Progenitor cell of endocrine pancreas (in vitro differentiated cells): ENCODE measurements around the gene RGP1. TPM values are rescaled to one million over a fixed set of nuclear protein-coding genes. Genes with fewer than 3 reads are reported as not detected.

Experiments used
- DNase-seq: peaks from one replicate; pipeline ENCODE4 v3.0.0; 2021; ENCODE audit warnings: low spot score; ENCODE audit not compliant: unreplicated experiment
- H3K27ac Mint-ChIP-seq: 2 replicates; pipeline ENCODE4 v1.8.0; 2021; ENCODE audit warnings: mild to moderate bottlenecking, moderate library complexity, mixed read lengths
- H3K27me3 Mint-ChIP-seq: 2 replicates; pipeline ENCODE4 v1.8.0; 2021; ENCODE audit warnings: mixed read lengths
- H3K36me3 Mint-ChIP-seq: 2 replicates; pipeline ENCODE4 v1.8.0; 2022; ENCODE audit warnings: mixed read lengths; ENCODE audit not compliant: insufficient read depth
- H3K4me1 Mint-ChIP-seq: 2 replicates; pipeline ENCODE4 v1.8.0; 2021; ENCODE audit warnings: low read depth, mixed read lengths
- H3K4me3 Mint-ChIP-seq: 2 replicates; pipeline ENCODE4 v1.8.0; 2021; ENCODE audit warnings: low read depth, mild to moderate bottlenecking, moderate library complexity, mixed read lengths
- H3K9me3 Mint-ChIP-seq: 2 replicates; pipeline ENCODE4 v1.8.0; 2021; ENCODE audit warnings: low read depth, mixed read lengths
- CTCF ChIP-seq: fragments of 200-600 bp; sonication (generic); IDR thresholded peaks from one replicate; pipeline ENCODE4 v1.5.0; 2021; ENCODE audit warnings: antibody characterized with exemption, mild to moderate bottlenecking; ENCODE audit not compliant: unreplicated experiment
- total RNA-seq: library from RNA; stranded (reverse); gene quantifications from 2 replicates; pipeline ENCODE4 v1.2.1, GENCODE V29; 2021

RGP1 gene
- total RNA-seq, 1 donor from 2014 or later = 40.0 TPM

GRCh38 chr9:35753466-35753865 lies 4.4 kb downstream of the RGP1 start:
- Mint-ChIP-seq H3K27me3 (no peaks in the 10 kb centered on the region), H3K4me1 (peaks cover 17% of the 10 kb centered on the region), H3K36me3 (peaks cover 15% of the 10 kb centered on the region), H3K4me3 (no peak overlapping the region), H3K27ac (no peak overlapping the region), H3K9me3 (no peaks in the 10 kb centered on the region)
- DNase-seq = no peak
- no peak for TF ChIP-seq CTCF

DNA sequence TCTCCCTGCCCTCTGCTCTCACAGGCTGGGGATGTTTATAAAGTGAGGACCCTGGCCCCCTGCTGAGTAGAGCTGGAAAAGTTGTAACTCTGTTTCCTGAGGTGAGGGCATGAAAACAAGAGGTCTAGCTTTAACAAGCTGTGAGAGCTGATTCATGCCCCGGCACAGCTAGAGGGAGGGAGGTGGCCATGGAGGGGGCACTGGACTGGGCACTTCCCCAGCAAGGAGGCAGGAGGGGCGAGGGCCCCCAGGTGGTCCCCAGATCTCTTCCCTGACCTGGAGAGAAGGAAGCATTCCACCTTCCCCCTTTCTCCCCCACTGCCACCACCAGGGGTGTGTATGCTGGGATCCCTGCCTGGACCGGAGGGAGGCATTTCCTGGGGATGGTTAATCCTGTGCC lies 5.2 kb downstream of the RGP1 start, which contains the start of gene MSMP:
Gene MSMP (minus strand): TSS at position 13 of the 400 bp plus-strand sequence. CDS start 147 bp downstream, outside the sequence.
- Mint-ChIP-seq H3K27me3 (no peaks in the 10 kb centered on the region), H3K9me3 (no peaks in the 10 kb centered on the region), H3K4me3 (no peak within 1 kb of the TSS), H3K36me3 (peaks cover 15% of the 10 kb centered on the region), H3K4me1 (peaks cover 22% of the 10 kb centered on the region), H3K27ac (no peak within 1 kb of the TSS)
- DNase-seq = no peak
- TF ChIP-seq CTCF = no peak

- H3K27ac Mint-ChIP-seq = no peak overlapping the region
- no peak overlapping the region for H3K4me3 Mint-ChIP-seq
- no peak for DNase-seq
- TF ChIP-seq CTCF = no peak
- no peaks in the 10 kb centered on the region for H3K9me3 Mint-ChIP-seq
- H3K36me3 Mint-ChIP-seq = peaks cover 16% of the 10 kb centered on the region
- peaks cover 23% of the 10 kb centered on the region for H3K4me1 Mint-ChIP-seq
- no peaks in the 10 kb centered on the region for H3K27me3 Mint-ChIP-seq
Observed at GRCh38 chr9:35755071-35755470, 6.0 kb downstream of the RGP1 start.

- Mint-ChIP-seq H3K4me1 (peaks cover 30% of the 10 kb centered on the region), H3K4me3 (peak overlapping the region; percentile 97), H3K36me3 (peaks cover 13% of the 10 kb centered on the region), H3K27me3 (no peaks in the 10 kb centered on the region), H3K9me3 (no peaks in the 10 kb centered on the region), H3K27ac (peak overlapping the region; percentile 97)
- peak; percentile 75 for DNase-seq
- TF ChIP-seq CTCF = peak; percentile 64
Observed at GRCh38 chr9:35756275-35757225, 7.5 kb downstream of the RGP1 start.

DNA sequence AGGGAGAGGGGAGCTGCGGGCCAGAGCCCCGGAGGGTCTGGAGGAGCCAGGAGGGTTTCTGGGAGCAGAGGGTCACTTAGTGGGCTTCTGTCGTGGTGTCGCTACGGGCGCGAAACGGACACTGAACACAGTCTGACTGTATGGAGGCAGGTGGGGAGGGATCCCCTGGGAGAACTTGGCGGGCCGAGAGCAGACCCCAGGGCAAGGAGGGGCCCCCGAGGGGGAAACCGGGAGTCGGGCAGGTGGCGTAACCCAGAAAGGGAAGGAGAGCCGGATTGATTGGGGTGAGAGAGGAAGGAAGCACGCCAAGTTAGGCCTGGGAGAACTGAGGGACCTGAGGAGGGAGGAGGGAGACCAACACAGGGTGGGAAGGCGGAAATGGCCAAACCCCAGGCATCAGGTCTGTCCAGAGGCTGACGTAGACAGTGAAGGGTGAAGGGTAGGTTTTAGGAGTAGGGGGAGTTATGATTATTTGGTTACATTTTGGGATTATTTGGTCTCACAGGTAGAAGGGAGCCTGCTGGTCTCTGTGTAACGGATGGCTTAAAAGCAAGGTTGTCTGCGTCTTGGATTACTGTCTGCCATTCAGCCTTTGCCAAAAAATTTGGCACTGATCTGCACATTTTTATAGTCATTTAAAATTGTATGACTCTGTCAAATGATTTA lies 8.3 kb downstream of the RGP1 start:
- H3K27me3 Mint-ChIP-seq = no peaks in the 10 kb centered on the region
- H3K9me3 Mint-ChIP-seq = no peaks in the 10 kb centered on the region
- no peak for TF ChIP-seq CTCF
- peak overlapping the region; percentile 97 for H3K27ac Mint-ChIP-seq
- peaks cover 10% of the 10 kb centered on the region for H3K36me3 Mint-ChIP-seq
- H3K4me3 Mint-ChIP-seq = peak overlapping the region; percentile 97
- DNase-seq = peak; percentile 44
- peaks cover 30% of the 10 kb centered on the region for H3K4me1 Mint-ChIP-seq
